Right ventricle myocardium inferior (tissue), 1 donor: ENCODE measurements around the gene TIAM2. TPM values are rescaled to one million over a fixed set of nuclear protein-coding genes. Genes with fewer than 3 reads are reported as not detected.
A peak's percentile ranks its signal among the peaks of the same experiment; 100 is the strongest.
"Not testable (repeated sequence)": the region's sequence is repeated elsewhere in the genome, so short reads cannot be mapped to it uniquely, and the experiment has no call there.

Experiments
- ATAC-seq: fragments of 200-7000 bp; cut with Tn5 transposase; one replicate; pipeline ENCODE4 v1.9.1; 2020; ENCODE audit warnings: mild to moderate bottlenecking, moderate library complexity
- DNase-seq: peaks from one replicate; pipeline ENCODE4 v3.0.0; 2021; ENCODE audit errors: missing footprints
- intact Hi-C: fragments of 100-400 bp; cut with DNase I; formaldehyde crosslinking; loops from one replicate; pipeline ENCODE4 v1.11.0; 2022
- total RNA-seq: library from RNA; stranded (reverse); fragmentation: NEBNext Ultra II Directional; extraction: Animal tissue kit (Norgen Biotek cat#: 25700); gene quantifications from one replicate; pipeline ENCODE4 v1.2.1, GENCODE V29; 2021
- donor health status: DM: no; HTN: yes; CAD: no; lungs with severe emphysema.

The TIAM2 gene
- total RNA-seq, 1 donor from 2014 or later, result 11.1 TPM

- ATAC-seq (no peak), DNase-seq (no peak)
- intact Hi-C loops, result no loop called here
Measured at GRCh38 chr6:155080881-155081845, 86.0 kb downstream of the TIAM2 start.

GRCh38 chr6:155084431-155085123 lies 89.5 kb downstream of the TIAM2 start:
- intact Hi-C loops, result no loop called here
- ATAC-seq (no peak), DNase-seq (no peak)

GRCh38 chr6:155085582-155086257 lies 90.6 kb downstream of the TIAM2 start:
- intact Hi-C loops, result no loop called here
- ATAC-seq (no peak), DNase-seq (no peak)

- DNase-seq (no peak), ATAC-seq (no peak)
- intact Hi-C loops, result no loop called here
Measured at GRCh38 chr6:155088856-155089255, 93.7 kb downstream of the TIAM2 start.

GRCh38 chr6:155089746-155090145 lies 94.6 kb downstream of the TIAM2 start:
- ATAC-seq, result no peak
- intact Hi-C loops, result no loop called here

GRCh38 chr6:155090166-155090565 lies 95.1 kb downstream of the TIAM2 start:
- intact Hi-C loops, result no loop called here
- ATAC-seq, result no peak
- DNase-seq, result no peak

More at GRCh38 chr6:155089746-155090145, 94.6 kb downstream of the TIAM2 start:
- DNase-seq, result no peak

- ATAC-seq, result no peak
Measured at GRCh38 chr6:155091756-155092155, 96.6 kb downstream of the TIAM2 start.

GRCh38 chr6:155093430-155093829 lies 98.3 kb downstream of the TIAM2 start:
- intact Hi-C loops, result no loop called here
- ATAC-seq, result no peak
- DNase-seq, result no peak

More at GRCh38 chr6:155091756-155092155, 96.6 kb downstream of the TIAM2 start:
- intact Hi-C loops, result no loop called here
- no peak for DNase-seq

- ATAC-seq (peak; percentile 68), DNase-seq (no peak)
- intact Hi-C loops, result no loop called here
Measured at GRCh38 chr6:155100087-155100486, 105.0 kb downstream of the TIAM2 start.

- DNase-seq, result no peak
- intact Hi-C loops, result no loop called here
- no peak for ATAC-seq
Measured at GRCh38 chr6:155100591-155100990, 105.5 kb downstream of the TIAM2 start.

GRCh38 chr6:155103083-155103645 lies 108.0 kb downstream of the TIAM2 start:
- intact Hi-C loops, ATAC-seq, DNase-seq: not testable (repeated sequence)

- ATAC-seq (no peak), DNase-seq (no peak)
- intact Hi-C loops, result no loop called here
Measured at GRCh38 chr6:155103816-155104366, 108.8 kb downstream of the TIAM2 start.

- ATAC-seq (peak; percentile 64), DNase-seq (no peak)
- intact Hi-C loops, result no loop called here
Measured at GRCh38 chr6:155106456-155107115, 111.5 kb downstream of the TIAM2 start.

GRCh38 chr6:155107432-155108069 lies 112.4 kb downstream of the TIAM2 start:
- ATAC-seq, result no peak

GRCh38 chr6:155108070-155108820 lies 113.1 kb downstream of the TIAM2 start:
- intact Hi-C loops, result no loop called here
- ATAC-seq (no peak), DNase-seq (no peak)

More at GRCh38 chr6:155107432-155108069, 112.4 kb downstream of the TIAM2 start:
- intact Hi-C loops, result no loop called here
- DNase-seq, result no peak

- DNase-seq, result no peak
- intact Hi-C loops, result no loop called here
- ATAC-seq, result no peak
Measured at GRCh38 chr6:155110721-155111120, 115.6 kb downstream of the TIAM2 start.

- no peak for DNase-seq
- intact Hi-C loops, result no loop called here
- ATAC-seq, result no peak
Measured at GRCh38 chr6:155112757-155113156, 117.6 kb downstream of the TIAM2 start.
